RPMI7951 (cell line): ENCODE measurements around the gene FBXW10. TPM values are rescaled to one million over a fixed set of nuclear protein-coding genes. Genes with fewer than 3 reads are reported as not detected.
A peak's percentile ranks its signal among the peaks of the same experiment; 100 is the strongest.
"Not testable (repeated sequence)": the region's sequence is repeated elsewhere in the genome, so short reads cannot be mapped to it uniquely, and the experiment has no call there.

ENCODE experiments used
- DNase-seq: peaks from one replicate; pipeline ENCODE4 v3.0.0-alpha.2; 2012; ENCODE audit warnings: low read depth
- total RNA-seq: library from RNA; depleted of rRNA; stranded (reverse); fragments of >200 nt; shearing (Covaris generic); gene quantifications from 2 replicates; pipeline ENCODE4 v1.2.3, GENCODE V29; 2014

The FBXW10 gene
- total RNA-seq, 1 experiment from 2014 or later, result under 0.01 TPM

DNA sequence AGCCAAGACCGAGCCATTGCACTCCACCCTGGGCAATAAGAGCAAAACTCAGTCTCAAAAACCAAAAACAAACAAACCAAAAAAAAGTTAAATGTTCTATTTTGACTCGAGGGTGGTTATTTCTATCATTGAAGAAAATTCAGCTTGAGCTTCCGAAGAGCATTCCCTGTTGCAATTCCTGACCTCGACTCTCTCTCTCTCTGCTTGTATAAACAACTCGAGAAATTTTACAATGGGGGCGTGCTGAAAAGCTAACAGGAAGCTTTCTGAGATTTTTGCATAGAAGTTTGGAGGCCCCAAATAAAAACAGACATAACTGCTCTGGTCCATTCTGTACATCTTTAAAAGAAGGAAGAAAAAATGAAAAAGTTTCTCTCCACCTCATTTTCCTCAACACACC lies 3.6 kb downstream of the FBXW10 start:
- not testable (repeated sequence) for DNase-seq

DNA sequence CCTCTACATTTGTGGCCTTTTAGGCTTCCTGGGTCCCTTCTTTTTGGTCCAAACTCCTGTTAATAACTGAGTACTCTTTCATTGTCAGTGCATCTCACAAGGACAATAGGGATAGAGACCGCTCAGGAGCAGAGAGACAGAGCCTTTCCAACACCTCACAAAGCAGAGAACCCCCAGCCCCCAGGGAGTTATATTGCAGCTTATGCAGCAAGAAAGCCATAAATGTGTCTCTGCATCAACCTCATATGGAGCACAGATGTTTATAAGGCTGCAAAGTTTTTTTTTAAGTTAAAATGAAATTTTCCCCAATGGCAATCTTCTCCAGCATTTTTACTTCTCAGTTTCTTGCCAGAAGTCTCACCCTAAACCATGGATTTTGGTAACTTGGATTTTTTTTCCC lies 6.4 kb downstream of the FBXW10 start:
- DNase-seq, result not testable (repeated sequence)

DNA sequence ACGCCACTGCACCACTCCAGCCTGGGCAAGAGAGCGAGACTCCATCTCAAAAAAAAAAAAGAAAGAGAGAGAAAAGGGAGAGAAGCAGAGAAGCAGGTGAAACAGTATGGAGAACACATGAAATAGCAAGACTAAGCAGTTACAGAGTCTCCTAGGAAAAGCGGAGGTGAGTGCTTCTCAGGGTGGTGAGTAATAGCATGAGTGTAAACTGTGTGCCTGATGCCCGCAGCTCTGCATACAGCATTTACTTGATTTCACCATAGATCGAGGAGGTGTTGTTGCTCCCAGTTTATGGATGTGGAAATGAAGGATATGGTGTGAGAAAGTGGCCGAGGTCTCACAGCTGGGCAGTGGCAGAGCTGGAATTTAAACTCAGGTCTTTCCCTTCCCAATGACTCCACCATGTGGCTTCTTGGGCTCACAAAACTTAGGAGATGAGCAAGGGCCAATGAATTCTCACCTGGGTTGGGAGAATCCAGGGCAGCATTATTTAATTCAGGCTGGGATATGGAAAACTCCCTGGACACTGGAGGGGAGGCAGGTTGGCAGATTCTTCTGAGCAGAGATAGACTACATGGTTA lies 10.1 kb downstream of the FBXW10 start:
- DNase-seq, result not testable (repeated sequence)

DNA sequence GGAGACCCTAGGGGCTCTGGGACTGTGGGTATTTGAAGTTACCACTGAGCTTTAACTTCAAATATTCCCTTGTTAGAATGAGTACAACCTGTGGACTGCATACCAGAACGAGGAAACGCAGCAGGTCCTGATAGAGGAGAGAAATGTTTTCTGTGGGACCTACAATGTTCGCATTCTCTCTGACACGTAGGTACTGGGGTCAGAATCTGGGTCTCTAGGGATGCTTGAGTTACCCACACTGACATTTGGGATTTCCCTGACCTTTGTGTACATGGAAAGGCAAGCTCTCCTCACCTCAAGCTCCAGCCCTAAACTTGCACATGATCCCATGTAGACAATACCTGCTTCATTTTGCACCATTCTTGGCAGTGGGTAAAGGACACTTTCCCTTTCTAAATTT lies 12.1 kb downstream of the FBXW10 start:
- not testable (repeated sequence) for DNase-seq

DNA sequence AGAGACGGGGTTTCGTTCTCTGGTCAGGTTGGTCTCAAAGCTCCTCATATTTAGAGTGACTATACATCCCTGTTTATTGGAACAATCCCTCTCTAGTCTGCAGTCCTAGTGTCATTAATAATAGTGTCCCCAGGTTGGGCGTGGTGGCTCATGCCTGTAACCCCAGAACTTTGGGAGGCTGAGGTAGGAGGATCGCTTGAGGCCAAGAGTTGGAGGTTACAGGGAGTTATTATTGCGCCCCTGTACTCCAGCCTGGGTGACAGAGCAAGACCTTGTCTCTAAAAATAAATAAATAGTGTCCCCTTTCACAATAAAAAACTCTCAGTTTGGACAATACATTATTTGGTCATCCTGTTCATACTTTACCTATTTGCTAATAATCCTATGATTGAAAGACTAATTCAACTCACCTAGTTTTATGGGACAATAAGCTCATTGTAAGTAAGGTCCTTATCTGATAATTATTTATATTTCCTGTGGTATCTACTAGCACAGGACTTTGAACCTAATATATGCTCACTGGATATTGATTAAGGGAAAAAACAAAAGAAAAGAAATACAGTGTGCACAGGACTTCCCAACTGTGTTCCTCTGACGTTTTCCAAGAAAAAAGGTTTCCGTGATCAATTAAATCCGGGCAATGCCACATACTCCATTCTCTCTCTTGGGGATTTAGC lies 13.7 kb downstream of the FBXW10 start:
- DNase-seq, result not testable (repeated sequence)

DNA sequence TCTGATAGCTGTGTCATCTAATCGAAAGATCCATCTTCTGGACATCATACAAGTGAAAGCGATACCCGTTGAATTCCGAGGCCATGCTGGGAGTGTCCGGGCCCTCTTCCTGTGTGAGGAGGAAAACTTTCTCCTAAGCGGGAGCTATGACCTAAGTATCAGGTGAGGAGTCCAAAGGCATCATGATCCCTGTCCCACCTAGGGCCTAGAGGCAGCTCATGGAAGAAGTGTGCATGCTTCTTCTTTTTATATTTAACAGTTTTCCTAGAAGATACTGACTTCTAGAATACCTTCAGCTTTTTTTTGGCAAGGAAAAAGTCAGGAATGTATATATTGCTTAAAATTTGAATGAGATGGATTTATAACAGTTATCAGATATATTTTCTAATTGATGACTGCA lies 14.5 kb downstream of the FBXW10 start:
- DNase-seq, result not testable (repeated sequence)

DNA sequence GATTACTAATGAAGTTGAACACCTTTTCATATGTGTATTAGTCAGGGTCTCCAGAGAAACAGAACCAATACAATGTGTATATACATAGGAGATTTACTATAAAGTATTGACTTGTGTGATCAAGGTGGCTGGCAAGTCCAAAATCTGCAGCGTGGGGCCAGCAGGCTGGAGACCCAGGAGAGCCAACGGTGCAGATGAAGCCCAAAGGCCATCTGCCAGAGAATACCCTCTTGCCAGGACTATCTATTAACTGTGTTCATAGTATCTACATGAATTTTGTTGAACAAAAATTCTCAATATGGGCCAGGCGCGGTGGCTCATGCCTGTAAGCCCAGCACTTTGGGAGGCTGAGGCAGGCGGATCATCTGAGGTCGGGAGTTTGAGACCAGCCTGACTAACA lies 16.4 kb downstream of the FBXW10 start:
- DNase-seq, result not testable (repeated sequence)

DNA sequence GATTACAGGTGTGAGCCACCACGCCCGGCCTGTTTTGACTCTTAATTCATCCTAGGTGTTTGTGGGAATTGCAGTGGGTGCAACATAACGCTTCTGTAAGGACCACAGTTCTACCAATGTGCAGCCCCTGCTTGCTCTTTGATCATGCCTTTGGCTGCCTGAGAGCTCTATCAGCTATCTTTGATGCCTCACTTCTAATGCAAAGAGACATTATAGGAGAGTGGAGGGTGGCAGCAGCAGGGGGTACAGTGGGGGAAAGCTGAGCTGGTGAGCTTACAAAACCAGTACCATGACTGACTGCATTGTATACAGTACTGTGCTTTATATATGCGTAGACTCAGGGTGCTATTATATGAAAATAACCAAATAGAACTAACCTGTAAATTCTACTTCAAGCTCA lies 26.7 kb downstream of the FBXW10 start:
- not testable (repeated sequence) for DNase-seq

DNA sequence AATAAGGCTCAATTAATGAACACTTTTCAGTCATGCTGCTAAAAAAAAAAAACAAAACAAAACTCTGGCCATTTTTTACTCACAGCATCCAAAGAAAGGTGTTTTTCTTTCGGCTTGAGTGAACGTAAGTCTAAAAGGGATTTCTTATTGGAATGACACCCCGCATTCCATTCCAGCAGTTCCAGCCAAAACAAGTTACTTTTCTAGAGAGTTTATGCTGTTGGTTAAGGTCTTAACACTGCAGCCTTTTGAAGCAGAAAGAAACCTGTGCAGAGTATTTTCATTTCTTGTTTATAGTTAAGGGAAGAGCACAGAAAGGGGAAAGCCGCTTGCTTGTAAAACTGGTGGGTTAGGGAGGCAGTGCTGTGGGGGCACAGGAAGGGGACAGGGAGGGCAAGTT lies 27.2 kb downstream of the FBXW10 start:
- DNase-seq, result not testable (repeated sequence)

DNA sequence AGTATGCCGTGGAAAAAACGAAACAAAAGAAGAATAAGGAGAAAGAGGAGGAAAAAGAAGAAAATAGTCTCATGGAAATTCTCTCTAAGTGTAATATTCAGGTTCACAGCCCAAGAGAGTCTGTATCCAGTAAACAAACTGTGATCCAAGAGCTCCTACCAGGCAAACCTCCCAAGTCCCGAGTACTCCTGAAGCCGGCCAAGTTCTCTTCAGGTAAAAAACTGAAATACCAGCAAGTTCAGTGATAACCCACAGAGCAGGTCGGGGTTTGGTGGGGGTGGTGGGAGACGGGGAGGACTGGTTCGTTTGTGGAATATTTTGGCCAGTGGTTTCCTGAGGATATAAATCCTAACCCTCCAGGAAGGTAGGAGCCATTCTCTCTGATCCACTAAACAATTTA lies 28.6 kb downstream of the FBXW10 start:
- DNase-seq, result no peak

DNA sequence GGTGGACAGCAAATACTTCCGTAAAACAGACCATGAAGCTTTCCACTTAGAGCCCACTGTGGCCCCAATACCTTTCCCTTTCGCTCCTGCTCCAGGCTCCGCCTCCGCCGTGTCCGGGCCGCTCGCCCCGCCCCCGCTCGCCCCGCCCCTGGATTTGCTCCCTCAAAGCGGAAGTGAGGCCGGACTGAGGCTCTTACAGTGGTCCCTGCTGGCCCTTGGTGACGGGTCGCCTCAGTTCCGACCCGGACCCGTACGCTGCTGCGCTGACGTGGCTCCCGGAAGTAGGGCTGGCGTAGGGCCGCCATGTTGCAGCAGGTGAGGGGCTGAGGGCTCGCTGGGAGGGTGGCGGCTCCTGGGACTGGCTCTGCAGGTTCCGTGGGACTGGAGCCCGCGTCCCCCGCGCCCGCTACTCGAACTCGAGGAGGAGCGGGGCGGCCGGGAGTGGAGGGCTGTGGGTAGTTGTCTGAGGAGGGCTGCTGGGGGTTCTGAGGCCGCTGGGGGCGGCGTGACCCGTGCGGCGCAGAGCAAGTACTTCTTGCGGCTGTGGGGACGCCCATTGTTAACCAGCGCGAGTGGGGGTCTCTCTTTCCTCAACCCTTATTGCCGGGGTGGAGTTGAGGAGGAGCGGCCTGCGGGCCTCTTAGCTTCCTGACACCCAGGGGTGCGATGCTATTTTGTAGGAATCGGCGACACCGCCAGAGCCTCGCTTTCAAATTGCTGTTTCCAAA lies 37.3 kb downstream of the FBXW10 start, which contains the start of gene TVP23B:
Gene TVP23B (plus strand): TSS at position 193 of the 728 bp plus-strand sequence. CDS start 111 bp downstream, at position 304.
- peak; percentile 91 for DNase-seq

DNA sequence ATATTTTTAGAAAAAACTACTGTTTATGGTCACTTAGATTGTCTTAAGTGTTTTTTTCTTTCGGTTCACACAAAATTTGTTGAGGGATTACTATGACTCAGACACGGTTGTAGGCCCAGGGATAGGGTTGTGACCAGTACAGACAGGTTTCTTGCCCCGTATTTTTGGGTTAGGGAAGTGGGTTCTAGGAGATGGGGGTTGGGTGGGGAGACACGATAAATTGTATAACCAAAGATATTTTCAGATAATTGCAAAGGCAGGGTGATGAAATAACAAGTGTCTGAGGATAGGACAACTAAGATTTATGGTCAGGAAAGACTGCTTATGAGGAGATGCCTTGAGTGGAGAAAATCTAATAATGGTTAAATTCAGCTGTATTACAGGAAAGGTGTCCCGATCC lies 38.0 kb downstream of the FBXW10 start:
- not testable (repeated sequence) for DNase-seq

DNA sequence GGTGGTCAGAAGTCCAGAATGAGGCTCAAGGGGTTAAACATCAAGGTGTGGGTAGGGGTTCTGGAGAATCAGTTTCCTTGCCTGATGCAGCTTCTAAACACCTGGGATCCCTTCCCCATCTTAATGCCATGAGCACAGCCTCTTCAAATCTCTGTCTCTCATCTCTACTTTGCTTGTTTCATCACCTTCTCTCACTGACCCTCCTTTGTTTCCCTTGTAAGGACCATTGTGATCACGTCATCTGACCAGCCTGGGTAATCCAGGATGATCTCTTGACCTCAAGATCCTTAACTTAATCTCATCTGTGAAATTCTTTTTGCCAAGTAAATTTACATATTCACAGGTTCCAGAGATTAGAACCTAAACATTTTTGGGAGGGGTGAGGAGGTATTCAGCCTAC lies 42.1 kb downstream of the FBXW10 start:
- not testable (repeated sequence) for DNase-seq

DNA sequence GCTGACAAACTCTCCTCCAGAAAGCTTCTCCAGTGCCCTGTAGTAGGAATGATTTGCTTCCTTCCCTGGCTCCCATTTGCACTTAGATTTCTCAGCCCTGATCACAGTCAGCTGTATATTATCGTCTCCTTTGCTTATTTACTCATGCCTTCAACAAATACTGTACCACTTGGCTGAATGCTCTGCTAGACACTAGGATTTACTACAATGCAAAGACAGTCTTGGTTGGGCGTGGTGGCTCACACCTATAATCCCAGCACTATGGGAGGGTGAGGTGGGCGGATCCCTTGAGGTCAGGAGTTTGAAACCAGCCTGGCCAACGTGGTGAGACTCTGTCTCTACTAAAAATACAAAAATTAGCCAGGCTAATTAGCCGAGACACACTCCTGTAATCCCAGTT lies 43.0 kb downstream of the FBXW10 start:
- not testable (repeated sequence) for DNase-seq

DNA sequence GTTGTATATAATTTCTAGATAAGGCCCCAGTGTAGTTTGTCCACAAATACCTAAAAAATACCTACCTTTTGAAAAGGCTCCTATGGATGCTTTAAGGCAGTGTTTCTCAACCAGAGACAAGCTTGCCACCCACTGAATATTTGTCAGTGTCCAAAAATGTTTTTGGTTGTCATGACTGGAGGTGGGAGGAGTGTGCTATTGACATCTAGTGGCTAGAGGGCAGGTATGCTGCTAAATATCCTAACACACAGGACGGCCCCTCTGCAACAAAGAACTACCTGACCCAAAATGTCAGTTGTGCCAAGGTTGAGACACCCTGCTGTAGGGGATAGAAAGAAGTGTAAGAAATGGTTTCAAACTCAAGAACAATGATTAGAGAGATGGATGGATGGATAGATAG lies 47.5 kb downstream of the FBXW10 start:
- DNase-seq, result not testable (repeated sequence)

DNA sequence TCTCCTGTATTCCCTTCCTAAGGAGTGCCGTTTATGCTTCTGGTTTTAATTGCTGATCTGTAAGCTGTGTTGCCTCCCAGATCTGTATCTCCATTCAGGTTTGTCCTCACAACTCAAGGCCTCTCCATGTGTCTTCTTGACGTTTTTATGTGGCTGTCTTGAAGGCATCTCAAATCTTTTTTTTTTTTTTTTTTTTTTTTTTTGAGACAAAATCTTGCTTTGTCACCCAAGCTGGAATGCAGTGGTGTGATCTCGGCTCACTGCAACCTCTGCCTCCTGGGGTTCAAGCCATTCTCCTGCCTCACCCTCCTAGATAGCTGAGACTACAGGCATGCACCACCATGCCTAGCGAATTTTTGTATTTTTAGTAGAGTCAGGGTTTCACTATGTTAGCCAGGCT lies 51.0 kb downstream of the FBXW10 start:
- not testable (repeated sequence) for DNase-seq

DNA sequence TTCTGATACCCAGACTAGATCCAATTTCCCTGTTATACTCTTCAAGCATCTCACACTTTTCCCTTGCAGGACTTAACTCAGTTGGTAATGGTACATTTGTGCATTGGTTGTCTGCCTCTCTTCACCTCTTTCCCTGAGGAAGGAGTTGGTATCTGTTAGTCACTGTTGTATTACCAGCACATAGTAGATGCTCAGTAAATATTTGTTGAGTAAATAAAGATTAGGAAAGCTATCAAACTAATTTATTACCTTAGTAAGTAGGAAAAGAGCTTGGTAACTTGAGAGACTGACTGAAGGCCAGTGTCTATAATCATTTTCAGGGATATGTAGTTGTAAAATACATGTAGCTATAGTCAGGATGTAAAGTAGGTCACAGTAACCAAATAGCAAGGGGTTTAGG lies 53.0 kb downstream of the FBXW10 start:
- not testable (repeated sequence) for DNase-seq

DNA sequence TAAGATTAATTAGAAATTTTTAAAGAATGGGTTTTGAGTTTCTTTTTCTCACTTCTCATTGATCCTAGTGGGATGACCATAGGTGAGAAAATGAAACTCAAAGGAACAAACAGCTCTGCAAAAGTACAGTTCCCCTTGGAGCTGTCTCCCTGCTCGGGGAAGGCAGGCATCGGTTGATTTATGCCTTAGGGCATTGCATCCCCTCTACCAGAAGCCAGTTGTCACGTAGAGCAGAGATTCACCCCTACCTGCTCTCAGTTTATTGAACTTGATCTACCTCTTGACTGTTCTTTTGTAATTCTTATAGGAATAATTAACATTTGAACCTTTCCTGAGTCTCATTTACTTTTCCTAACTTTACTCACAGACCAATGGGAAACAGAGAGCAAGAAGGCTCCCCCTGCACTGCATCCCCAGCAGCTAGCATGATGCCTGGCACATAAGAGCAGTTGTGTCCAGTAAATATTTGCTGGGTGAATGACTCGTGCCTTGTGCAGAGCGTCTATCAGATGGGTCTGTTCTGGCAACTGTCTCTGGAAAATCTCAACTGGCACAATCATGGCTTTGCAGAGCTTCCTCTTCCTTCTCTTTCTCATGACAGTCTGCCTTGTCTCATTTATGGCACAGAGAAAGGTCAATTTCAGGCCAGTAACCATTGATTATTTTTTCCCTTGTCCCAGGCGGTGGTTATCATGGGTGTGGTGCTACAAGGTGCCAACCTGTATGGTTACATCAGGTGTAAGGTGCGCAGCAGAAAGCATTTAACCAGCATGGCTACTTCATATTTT lies 59.8 kb downstream of the FBXW10 start:
- DNase-seq, result not testable (repeated sequence)

DNA sequence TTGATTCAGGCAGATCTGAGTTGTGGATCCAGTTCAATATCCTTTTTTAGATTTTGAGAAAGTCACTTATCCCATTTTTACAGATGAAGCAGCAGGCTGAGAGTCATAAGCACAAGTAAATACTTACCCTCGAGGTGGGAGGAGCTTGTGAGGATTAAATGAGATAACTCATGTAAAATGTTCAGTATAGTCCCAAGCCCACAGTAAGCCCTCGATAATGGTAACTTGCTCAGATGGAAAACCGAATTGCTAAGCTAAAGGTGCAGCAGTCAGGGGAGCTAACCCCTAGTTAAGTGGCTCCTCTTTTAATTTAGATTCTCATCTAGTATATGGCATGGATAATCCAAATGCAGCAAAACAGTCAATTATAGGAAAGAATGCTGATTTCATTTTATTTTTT lies 72.1 kb downstream of the FBXW10 start:
- DNase-seq, result not testable (repeated sequence)

DNA sequence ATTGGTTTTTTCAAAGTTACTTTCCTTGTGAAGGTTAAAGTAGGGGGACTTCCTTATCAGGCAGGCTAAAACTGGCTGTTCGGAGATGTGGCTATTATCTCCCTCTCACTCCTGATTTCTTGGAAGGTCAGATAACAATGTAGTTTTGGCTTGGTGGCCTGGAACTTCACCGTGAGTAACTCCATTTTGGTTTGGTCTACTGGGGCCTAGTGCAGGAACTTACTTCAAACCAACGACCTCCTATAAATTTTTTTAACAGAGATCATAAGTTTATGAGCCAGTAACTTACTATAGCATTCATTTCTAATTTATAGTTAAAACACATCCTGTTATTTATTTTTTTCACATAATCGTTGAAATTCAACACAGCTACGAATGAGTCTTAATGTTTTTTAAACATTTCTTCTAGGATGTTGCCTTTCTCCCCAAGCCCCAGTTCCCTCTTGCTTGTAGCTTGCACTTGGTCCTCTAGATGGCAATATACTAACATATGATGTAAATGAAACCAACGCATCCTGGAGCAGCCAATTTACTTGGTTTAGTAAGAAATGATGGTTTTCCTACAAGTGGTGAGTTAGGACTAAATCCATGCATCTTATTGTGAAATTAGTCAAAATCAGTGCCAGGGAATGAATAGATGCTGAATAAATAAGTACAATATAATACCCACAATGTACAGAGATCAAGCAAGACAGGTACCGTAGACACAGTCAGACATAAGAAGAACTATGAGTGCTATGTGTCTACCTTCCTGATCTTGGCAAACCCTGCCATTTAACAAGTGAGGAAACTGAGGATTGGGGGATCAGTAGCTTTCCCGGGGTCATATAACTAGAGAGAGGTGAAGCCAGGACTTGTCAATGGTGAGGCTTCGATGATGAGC lies 72.9 kb downstream of the FBXW10 start:
- DNase-seq, result peak; percentile 60

DNA sequence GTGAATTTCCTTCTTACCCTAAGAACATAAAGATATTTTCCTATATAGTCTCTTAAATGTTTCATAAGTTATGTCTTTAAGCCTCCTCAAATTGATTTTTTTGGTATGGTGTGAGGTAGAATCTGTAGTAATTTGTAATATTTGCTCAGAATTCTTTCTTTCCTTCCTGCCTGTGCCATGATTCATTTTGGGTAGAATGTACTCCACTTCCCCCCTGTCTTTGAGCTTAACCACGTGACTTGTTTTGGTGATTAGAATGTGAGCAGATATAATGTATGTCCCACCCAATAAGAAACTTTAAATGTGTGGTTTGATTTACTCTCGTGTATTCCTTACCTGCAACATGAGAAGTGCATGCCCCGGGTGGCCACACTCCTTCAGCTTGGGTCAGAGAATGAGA lies 77.6 kb downstream of the FBXW10 start:
- not testable (repeated sequence) for DNase-seq
